Measurements from ENCODE around the gene FMC1.

GRCh38 chr7:139297795-139298194 is 43.3 kb upstream of the FMC1 start:
- TF ChIP-seq CTCF (conservative IDR thresholded peaks at IDR 0.05), result no peak
- TF ChIP-seq ZFX (IDR thresholded peaks at IDR 0.05), result no peak

Data from C4-2B (cell line).